Testis (tissue), 3 donors: ENCODE data around the gene GABRR2. TPM values are rescaled to one million over a fixed set of nuclear protein-coding genes. Genes with fewer than 3 reads are reported as not detected.

Source experiments
- DNase-seq: peaks from one replicate; pipeline ENCODE4 v3.0.0-alpha.2; 2019
- H3K27ac ChIP-seq, 2 donors: fragments of 200-600 bp; sonication (generic); one replicate each; pipeline ENCODE4 v1.5.1; 2019
- H3K27me3 ChIP-seq: fragments of 200-600 bp; sonication (generic); one replicate; pipeline ENCODE4 v1.5.1; 2019
- H3K36me3 ChIP-seq: fragments of 200-600 bp; sonication (generic); one replicate; pipeline ENCODE4 v1.5.1; 2017; ENCODE audit warnings: low read depth; ENCODE audit errors: missing control alignments
- H3K4me1 ChIP-seq: fragments of 200-600 bp; sonication (generic); one replicate; pipeline ENCODE4 v1.5.1; 2019
- H3K4me3 ChIP-seq, 2 donors: fragments of 200-600 bp; sonication (generic); one replicate each; pipeline ENCODE4 v1.5.1; 2017 to 2019
- H3K9me3 ChIP-seq: fragments of 200-600 bp; sonication (generic); one replicate; pipeline ENCODE4 v1.5.1; 2017
- CTCF ChIP-seq, 3 experiments: fragments of 450-650 bp in 2 of 3; fragments of 200-600 bp in 1 of 3; sonication (generic) in 1 of 3; IDR thresholded peaks; one replicate each; pipeline ENCODE4 v1.5.1; 2016 to 2019; ENCODE audit warnings: antibody characterized with exemption in 3 of 3, mild to moderate bottlenecking in 2 of 3, moderate library complexity in 1 of 3
- POLR2A ChIP-seq: fragments of 450-650 bp; IDR thresholded peaks from one replicate; pipeline ENCODE4 v1.6.1; 2017; ENCODE audit warnings: antibody characterized with exemption, mild to moderate bottlenecking, moderate library complexity
- WGBS, 2 donors: methylation state at CpG; one replicate each; pipeline ENCODE4 v1.1.5; 2018; 5-methylcytosine and 5-hydroxymethylcytosine counted together
- intact Hi-C: fragments of 100-400 bp; cut with DNase I; formaldehyde crosslinking; loops from one replicate; pipeline ENCODE4 v1.15.1; 2023; ENCODE audit warnings: low total_unique reads
- polyA plus RNA-seq: library from polyadenylated mRNA; stranded (reverse); fragments of 350-450 nt; fragmentation: Illumina TruSeq; extraction: RNeasy Lipid Tissue Mini Kit (QIAGEN cat#74804); gene quantifications from one replicate; pipeline ENCODE4 v1.2.3, GENCODE V29; 2014; ENCODE audit warnings: low read depth, low replicate concordance; ENCODE audit not compliant: insufficient read depth
- total RNA-seq, 2 donors: library from RNA; depleted of rRNA; stranded (reverse); fragments of >200 nt; gene quantifications; one replicate each; pipeline ENCODE4 v1.2.3, GENCODE V29; 2016

Gene GABRR2
- total and polyA plus RNA-seq, 3 donors from 2014 or later = 0.62 to 0.79 TPM; not detected in 1

DNA sequence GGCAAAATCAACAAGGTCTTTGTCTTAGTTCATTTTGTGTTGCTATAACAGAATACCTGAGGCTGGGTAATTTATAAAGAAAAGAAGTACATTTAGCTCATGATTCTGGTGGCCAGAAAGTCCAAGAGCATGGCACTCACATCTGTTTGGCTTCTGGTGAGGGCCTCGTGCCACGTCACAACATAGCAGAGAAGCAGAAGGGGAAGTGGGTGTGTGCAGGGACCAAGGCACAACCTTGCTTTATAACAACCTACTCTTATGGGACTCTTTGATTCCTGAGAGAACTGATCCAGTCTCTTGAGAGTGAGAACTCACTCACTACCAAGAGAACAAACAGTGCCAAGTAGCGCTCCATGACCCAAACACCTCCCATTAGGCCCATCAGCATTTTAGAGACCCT is 25.4 kb downstream of the GABRR2 start:
- TF ChIP-seq CTCF (IDR thresholded peaks at IDR 0.05) (no peak), POLR2A (no peak)
- DNase-seq = no peak
- intact Hi-C loops = no loop called here
- Histone ChIP-seq H3K36me3 (no peaks in the 10 kb centered on the region), H3K4me3 (no peak overlapping the region), H3K27me3 (no peaks in the 10 kb centered on the region), H3K4me1 (no peaks in the 10 kb centered on the region), H3K27ac (no peak overlapping the region), H3K9me3 (no peaks in the 10 kb centered on the region)
- WGBS, 2 donors = 81 to 96% methylated on average over 3 of the region's 3 CpGs

GRCh38 chr6:89287351-89288028 is 27.6 kb downstream of the GABRR2 start:
- no peak overlapping the region for H3K4me3 ChIP-seq
- no peak for DNase-seq
- intact Hi-C loops = no loop called here
- no peaks in the 10 kb centered on the region for H3K27me3 ChIP-seq
- H3K36me3 ChIP-seq = no peaks in the 10 kb centered on the region
- H3K27ac ChIP-seq = no peak overlapping the region
- no peak for TF ChIP-seq CTCF (IDR thresholded peaks at IDR 0.05)
- TF ChIP-seq POLR2A = no peak
- 88 to 93% methylated on average over 9 of the region's 9 CpGs for WGBS, 2 donors
- no peaks in the 10 kb centered on the region for H3K4me1 ChIP-seq
- no peaks in the 10 kb centered on the region for H3K9me3 ChIP-seq

- TF ChIP-seq POLR2A (no peak), CTCF (IDR thresholded peaks at IDR 0.05) (no peak)
- WGBS, 2 donors = 71 to 80% methylated on average over 6 of the region's 6 CpGs
- intact Hi-C loops = no loop called here
These were observed 28.6 kb downstream of the GABRR2 start for GRCh38 chr6:89286516-89286915.

GRCh38 chr6:89284963-89285735 is 29.9 kb downstream of the GABRR2 start:
- intact Hi-C loops = no loop called here
- DNase-seq = no peak
- Histone ChIP-seq H3K9me3 (no peaks in the 10 kb centered on the region), H3K4me1 (no peaks in the 10 kb centered on the region), H3K27me3 (no peaks in the 10 kb centered on the region), H3K36me3 (no peaks in the 10 kb centered on the region), H3K27ac (no peak overlapping the region), H3K4me3 (no peak overlapping the region)
- 84 to 86% methylated on average over 15 of the region's 15 CpGs for WGBS, 2 donors
- TF ChIP-seq CTCF (IDR thresholded peaks at IDR 0.05) = no peak
- TF ChIP-seq POLR2A = no peak

More at GRCh38 chr6:89286516-89286915, 28.6 kb downstream of the GABRR2 start:
- Histone ChIP-seq H3K27me3 (no peaks in the 10 kb centered on the region), H3K9me3 (no peaks in the 10 kb centered on the region), H3K36me3 (no peaks in the 10 kb centered on the region), H3K4me1 (no peaks in the 10 kb centered on the region), H3K4me3 (no peak overlapping the region), H3K27ac (no peak overlapping the region)
- no peak for DNase-seq
